NCI-H2171 treated with DMSO at 0.1 percent for 48 hours (cell line): Measurements from ENCODE around the gene TMEM178B.
"Not testable (repeated sequence)": the region's sequence is repeated elsewhere in the genome, so short reads cannot be mapped to it uniquely, and the experiment has no call there.

Experiments
- DNase-seq: peaks from one replicate; lab custom pipeline; 2025; lab: John Stamatoyannopoulos, UW

TMEM178B gene

GRCh38 chr7:141355032-141355431 is 281.2 kb downstream of the TMEM178B start:
- no peak for DNase-seq

DNA sequence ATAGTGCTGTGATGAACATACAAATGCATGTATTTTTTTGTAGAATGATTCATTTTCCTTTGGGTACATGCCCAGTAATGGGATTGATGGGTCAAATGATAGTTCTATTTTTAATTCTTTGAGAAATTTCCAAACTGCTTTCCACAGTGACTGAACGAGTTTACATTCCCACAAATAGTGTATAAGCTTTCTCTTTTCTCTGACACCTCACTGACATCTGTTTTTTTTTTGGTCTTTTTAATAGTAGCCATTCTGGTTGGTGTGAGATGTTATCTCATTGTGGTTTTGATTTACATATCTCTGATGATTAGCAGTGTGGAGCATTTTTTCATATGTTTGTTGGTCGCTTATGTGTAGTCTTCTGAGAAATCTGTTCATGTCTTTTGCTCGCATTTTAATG is 282.3 kb downstream of the TMEM178B start:
- no peak for DNase-seq

DNA sequence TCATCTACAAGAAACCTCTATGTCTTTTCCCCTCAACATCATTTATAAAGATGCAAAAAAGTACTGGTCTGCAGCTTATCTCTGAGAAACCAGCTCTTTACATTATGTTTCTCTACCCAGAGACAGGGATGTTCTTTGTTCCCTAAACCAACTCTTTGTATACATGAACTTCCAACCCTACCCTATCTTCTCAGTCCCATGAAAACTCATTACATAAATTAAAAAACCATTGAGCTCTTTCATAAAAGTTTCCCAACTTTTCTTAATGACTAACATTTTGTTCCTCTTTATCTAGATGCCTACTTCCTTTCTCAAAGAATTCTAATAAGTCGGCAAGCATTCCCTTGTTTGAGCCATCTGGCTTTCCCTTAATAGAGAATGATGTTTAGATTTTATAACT is 284.5 kb downstream of the TMEM178B start:
- no peak for DNase-seq

GRCh38 chr7:141359262-141359661 is 285.4 kb downstream of the TMEM178B start:
- DNase-seq = no peak

DNA sequence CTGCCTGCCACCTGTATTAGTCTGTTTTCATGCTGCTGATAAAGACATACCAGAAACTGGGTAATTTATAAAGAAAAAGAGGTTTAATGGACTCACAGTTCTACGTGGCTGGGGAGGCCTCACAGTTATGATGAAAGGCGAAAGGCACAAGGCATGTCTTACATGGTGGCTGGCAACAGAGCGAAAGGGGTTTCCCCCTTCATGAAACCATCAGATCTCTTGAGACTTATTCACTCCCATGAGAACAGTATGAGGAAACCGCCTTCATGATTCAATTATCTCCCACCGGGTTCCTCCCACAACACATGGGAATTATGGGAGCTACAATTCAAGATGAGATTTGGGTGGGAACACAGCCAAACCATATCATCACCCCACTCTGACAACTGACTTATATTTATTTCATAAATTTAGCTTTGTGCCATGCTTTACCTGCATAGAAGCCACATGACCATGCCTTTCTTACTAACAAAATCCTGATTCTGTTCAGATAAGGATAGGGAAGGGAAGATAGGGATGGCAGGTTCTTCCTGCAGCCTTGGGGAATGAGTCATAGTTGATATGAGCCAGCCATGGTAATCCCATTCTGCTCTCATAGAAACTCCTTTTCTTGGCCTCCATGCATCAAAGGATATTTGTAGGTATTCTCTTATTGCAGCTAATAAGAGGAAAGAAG is 286.0 kb downstream of the TMEM178B start:
- DNase-seq = no peak

GRCh38 chr7:141360416-141360760 is 286.5 kb downstream of the TMEM178B start:
- DNase-seq = no peak

- no peak for DNase-seq
These were observed 286.9 kb downstream of the TMEM178B start for GRCh38 chr7:141360803-141361202.

- no peak for DNase-seq
These were observed 287.6 kb downstream of the TMEM178B start for GRCh38 chr7:141361479-141361878.

- no peak for DNase-seq
These were observed 288.1 kb downstream of the TMEM178B start for GRCh38 chr7:141361960-141362359.

GRCh38 chr7:141362580-141363435 is 288.9 kb downstream of the TMEM178B start:
- DNase-seq = peak; percentile 22

DNA sequence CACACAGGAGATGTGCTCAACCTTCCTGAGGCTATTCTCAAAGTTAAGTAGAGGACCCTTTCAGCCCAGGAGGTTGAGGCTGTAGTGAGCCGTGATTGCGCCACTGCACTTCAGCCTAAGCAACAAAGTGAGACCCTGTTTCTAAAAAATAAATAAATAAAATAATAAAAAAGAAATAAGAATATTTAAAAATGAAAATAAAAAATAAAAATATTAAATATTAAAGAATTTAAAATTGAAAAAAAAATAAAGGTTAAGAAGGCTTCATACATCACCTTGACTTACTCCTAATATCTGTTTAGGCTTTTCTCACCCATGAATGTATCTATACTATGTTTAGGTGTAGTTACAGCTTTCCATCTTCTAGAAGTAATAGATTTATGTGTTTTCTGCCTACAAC is 289.9 kb downstream of the TMEM178B start:
- no peak for DNase-seq

- DNase-seq = no peak
These were observed 292.3 kb downstream of the TMEM178B start for GRCh38 chr7:141366091-141366621.

DNA sequence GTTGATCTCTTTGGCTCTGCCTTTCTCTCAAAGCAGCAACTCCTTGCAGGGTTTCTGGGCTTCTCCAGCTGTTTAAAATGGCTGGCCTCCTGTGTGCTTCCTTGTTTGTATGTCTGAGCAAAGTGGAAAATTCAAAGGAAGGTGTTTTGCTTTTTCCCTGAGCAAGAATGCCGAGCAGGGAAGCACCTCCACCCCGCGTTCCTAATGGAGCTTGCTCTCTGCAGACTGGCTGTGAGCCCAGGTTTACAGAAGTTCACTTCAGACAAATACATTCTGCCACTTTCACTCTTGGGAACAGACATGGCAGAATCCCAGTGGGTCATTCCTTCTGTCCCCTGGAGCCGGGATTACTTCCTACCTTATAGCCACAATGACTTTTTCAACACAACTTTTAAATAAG is 295.6 kb downstream of the TMEM178B start:
- DNase-seq = peak; percentile 37

GRCh38 chr7:141370178-141370577 is 296.3 kb downstream of the TMEM178B start:
- no peak for DNase-seq

- no peak for DNase-seq
These were observed 296.8 kb downstream of the TMEM178B start for GRCh38 chr7:141370650-141371049.

- no peak for DNase-seq
These were observed 300.6 kb downstream of the TMEM178B start for GRCh38 chr7:141374425-141374824.

DNA sequence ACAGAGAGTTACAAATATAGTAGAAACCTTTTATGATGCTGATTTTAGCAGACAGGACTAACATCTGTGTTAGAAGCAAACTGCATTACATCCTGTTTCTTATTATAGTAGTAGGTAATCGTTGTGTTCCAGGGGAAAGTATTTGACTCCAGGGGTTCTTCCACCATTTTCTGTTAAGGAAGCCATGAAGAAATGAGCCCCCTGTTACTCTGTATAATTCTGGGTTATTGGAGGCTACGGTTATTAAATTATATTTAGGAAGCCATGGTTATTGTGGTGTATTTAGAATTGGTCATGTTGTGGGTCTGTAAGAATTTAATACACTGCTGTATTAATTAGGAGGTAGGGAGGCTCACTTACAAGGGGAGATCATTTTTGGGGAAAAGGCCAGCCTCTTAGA is 301.6 kb downstream of the TMEM178B start:
- DNase-seq = no peak

GRCh38 chr7:141377906-141378305 is 304.0 kb downstream of the TMEM178B start:
- no peak for DNase-seq

GRCh38 chr7:141378405-141378804 is 304.5 kb downstream of the TMEM178B start:
- DNase-seq = no peak

DNA sequence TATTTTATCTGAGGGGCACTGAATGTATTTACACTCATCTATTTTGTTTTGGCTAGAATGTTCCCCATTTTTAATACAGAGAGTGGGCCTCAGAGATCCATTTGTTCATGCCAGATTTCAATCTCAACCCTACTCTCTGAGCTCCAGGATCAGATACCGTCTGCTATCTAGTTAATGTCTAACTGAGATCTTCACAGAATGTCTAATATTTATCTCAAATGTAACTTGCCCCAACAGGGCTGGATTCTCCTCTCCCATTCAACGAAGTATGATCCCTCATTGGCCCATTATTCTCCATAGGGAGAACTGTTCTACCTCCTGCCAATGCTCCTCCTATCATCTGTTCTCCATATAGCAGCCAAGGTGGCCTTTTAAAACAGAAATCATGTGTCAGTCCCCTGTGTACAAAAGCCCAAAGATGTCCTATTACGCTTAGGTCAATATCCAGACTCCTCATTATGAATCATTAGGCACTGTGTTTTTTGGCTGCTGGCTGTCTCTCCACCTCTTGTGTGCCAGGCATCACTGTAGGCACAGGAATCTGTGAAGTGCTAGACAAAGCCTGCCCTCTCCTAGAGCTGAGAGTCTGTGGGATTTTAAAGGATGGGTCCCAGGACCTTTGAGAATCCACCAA is 308.0 kb downstream of the TMEM178B start:
- DNase-seq = no peak

DNA sequence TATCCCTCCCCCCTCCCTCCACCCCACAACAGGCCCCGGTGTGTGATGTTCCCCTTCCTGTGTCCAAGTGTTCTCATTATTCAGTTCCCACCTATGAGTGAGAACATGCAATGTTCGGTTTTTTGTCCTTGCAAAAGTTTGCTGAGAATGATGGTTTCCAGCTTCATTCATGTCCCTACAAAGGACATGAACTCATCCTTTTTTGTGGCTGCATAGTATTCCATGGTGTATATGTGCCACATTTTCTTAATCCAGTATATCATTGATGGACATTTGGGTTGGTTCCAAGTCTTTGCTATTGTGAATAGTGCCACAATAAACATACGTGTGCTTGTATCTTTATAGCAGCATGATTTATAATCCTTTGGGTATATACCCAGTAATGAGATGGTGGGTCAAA is 309.5 kb downstream of the TMEM178B start:
- not testable (repeated sequence) for DNase-seq

- no peak for DNase-seq
These were observed 313.0 kb downstream of the TMEM178B start for GRCh38 chr7:141386881-141387280.
